Stimulated activated CD8-positive, alpha-beta memory T cell treated with anti-CD3 and anti-CD28 coated beads, Interleukin-12 subunit alpha, Interleukin-12 subunit beta, amount 100 ng/mL, for 4 hours (primary cell): ENCODE data around the gene FAM111A.

ENCODE experiments used
- DNase-seq: peaks from one replicate; pipeline ENCODE4 v3.0.0-alpha.2; 2020; ENCODE audit warnings: low read depth

Gene FAM111A

GRCh38 chr11:59180168-59180776 is 37.6 kb downstream of the FAM111A start:
- no peak for DNase-seq

DNA sequence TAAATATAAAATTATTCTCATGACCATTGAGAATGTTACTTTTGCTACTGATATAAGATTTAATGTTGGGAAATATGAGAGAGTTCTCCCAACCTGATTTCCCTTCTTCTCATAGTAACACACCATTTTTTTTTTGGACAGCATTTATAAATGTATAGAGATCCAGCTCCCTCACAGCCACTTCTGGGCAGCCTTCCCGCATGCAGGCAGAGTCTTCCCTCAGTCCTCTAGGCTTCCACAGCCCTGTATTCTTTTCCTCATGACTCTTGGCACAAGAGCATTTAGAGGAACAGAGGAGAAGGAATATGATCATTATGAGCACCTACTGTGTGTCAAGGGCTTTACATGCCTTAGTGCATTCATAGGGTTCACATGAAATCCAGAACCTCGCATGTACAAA is 38.3 kb downstream of the FAM111A start:
- no peak for DNase-seq

DNA sequence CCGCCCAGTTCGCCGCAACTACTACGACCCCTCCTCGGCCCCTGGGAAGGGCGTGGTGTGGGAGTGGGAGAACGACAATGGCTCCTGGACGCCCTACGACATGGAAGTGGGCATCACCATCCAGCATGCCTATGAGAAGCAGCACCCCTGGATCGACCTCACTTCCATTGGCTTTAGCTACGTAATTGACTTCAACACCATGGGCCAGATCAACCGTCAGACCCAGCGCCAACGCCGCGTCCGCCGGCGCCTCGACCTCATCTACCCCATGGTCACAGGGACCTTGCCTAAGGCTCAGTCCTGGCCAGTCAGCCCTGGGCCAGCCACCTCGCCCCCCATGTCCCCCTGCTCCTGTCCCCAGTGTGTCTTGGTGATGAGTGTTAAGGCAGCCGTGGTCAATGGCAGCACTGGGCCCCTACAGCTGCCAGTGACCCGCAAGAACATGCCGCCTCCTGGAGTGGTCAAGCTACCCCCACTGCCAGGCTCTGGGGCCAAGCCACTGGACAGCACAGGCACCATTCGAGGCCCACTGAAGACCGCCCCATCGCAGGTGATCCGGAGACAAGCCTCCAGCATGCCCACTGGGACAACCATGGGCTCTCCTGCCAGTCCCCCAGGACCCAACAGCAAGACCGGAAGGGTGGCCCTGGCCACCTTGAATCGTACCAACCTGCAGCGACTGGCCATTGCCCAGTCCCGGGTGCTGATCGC is 39.2 kb downstream of the FAM111A start:
- no peak for DNase-seq

DNA sequence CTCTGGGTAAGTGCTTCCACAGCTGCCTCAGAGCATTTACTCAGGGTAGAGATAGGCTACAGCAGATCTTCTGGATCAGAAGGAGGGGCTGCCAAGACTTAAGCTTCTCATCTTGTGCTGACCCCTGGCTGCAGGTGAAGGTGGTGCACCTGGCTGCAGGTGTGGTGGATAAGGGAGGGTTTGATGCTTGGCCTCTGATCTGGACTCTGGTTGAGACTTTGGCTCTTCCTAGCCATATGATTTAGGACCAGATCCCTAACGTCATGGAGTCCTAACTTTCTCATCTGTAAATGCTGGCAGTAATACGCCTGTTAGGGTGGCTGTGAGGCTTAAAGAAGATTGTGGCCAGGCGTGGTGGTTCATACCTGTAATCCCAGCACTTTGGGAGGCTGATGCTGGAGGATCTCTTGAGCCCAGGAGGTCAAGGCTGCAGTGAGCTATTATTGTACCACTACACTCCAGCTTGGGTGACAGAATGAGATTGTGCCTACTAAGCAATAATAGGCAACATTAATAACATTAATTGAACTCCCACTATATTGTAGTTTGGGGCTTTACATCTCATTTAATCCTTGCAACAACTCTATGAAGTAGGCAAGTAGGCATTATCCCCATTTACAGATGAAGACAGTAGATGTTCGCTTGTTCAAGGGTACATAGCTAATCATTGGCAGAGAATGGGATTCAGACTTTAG is 39.9 kb downstream of the FAM111A start:
- no peak for DNase-seq

DNA sequence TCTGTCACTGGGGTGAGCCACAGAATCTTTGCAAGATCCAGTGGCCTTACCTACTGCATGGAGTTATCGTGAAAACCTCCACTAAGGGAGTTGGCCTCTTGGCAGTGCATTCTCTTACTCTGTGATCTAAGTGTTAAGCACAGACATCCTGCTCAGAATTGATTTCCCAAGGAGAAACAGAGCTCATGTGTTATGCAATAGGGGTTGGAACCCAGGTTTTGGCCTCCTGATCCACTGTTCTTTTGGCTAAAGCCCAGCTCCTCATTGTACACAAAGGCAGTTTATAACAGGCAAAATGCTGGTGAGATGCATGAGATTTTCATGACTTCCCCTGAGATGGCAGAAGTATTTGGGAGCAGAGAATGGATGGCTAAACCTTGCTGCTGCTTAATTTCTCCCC is 41.1 kb downstream of the FAM111A start:
- no peak for DNase-seq

- DNase-seq = no peak
Observed at GRCh38 chr11:59184691-59185339, 42.2 kb downstream of the FAM111A start.

DNA sequence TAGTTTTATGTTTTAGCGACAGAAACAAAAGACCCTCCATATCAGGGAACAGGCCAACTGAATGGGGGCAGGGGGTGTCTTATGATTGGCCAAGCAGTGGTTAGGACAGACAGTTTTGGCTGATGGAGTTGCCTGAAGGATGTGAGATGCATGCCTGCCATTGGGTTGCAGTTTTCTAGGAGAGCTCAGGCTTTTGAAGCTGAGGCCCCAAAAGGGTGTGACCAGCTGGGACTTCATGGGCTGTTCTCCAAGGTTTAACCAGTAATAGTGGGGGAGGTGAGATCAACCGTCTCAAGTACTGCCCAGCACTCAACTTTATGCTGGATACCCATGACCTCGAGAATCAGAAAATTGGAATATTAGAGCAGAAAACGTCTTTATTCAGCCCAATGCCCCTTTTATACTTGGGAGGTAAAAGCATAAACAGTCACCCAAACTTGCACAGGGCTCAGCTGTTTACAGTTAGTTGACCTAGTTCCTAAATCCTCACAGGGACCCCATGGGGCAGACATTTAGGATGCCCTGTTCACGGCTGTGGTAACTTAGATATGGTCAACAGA is 42.8 kb downstream of the FAM111A start:
- DNase-seq = no peak

GRCh38 chr11:59186130-59186594 is 43.5 kb downstream of the FAM111A start:
- DNase-seq = no peak

- no peak for DNase-seq
Observed at GRCh38 chr11:59187035-59187434, 44.4 kb downstream of the FAM111A start.

DNA sequence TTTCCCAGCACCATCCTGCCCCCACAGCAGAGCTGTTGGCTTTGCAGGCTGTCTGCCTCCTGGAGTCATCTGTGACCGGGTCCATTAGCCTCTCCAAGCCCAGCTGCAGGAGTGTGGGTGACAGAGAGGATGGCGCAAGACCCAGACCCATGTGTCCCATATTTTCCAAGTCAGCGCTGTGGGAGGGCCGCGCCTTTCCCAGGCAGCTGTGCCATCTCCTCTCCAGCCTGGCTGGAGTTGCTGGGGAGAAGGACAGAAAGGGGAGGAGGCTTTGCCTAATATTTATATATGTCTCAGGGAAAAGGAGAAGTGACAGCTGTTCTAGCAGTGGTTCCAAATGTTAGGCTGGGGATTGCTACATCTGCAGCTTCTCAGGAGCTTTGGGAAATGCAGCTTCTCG is 44.9 kb downstream of the FAM111A start:
- DNase-seq = no peak

- no peak for DNase-seq
Observed at GRCh38 chr11:59188954-59189353, 46.3 kb downstream of the FAM111A start.

DNA sequence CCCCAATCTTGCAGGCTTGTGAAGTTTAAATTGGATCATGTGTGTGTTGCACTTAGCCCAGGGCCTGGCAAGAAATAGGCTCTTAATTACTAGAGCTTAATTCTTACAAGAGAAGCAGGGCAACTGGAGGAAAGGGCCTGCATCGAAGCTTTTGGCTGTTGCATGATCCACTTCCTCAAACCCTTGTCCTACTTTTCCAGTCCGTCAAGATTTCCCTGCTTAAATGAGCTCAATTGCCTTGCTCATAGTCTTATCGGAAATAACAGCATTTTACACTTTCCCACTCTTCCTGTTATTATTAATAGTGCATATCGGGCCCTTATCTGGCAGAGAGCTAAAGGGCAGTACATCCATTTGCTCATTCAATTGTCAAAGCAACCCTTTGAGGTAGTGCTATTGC is 47.3 kb downstream of the FAM111A start:
- DNase-seq = no peak

GRCh38 chr11:59191095-59191494 is 48.4 kb downstream of the FAM111A start:
- no peak for DNase-seq

DNA sequence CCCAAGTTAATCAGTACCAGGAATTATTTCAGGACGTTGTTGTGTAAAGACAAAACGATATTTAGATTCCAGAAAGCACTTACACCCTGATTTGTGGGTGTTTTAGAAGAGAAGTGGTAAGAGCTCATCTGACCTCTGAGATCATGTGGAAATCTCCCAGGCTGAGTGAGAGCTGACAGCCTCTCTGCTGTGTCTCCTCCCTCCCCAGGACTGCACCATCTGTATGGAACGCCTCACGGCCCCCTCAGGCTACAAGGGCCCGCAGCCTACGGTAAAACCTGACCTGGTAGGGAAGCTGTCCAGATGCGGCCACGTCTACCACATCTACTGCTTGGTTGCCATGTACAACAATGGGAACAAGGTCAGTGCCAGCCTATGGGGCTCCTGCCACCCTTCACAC is 49.2 kb downstream of the FAM111A start:
- DNase-seq = no peak

- no peak for DNase-seq
Observed at GRCh38 chr11:59192446-59193020, 49.9 kb downstream of the FAM111A start.

DNA sequence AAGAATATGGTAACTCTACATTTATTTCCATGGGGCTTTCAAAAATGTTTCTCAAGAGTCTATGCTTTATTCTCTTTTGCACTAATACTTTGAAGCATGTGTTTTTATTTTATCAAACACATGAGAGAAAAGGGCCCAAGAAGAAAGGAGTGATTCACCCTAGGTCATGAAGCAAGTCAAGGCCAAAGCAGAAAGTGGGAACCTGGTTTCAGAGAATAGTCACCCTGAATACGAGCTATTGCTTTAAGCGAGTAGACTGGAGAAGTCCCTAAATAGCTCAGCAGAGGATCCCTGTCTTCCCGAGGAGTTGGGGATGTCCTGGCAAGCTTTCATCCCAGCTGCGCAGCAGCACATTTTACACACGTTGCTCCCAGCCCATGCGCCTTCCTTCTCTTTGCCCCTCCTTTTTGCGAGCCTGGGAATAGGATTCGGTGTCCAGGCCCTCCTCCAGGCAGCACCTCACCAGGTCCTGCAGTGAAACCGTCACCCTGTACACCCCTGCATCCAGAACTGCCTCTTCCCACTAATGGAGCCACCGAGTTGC is 51.0 kb downstream of the FAM111A start:
- DNase-seq = no peak

- no peak for DNase-seq
Observed at GRCh38 chr11:59195586-59195985, 52.9 kb downstream of the FAM111A start.

- no peak for DNase-seq
Observed at GRCh38 chr11:59196777-59197176, 54.1 kb downstream of the FAM111A start.

GRCh38 chr11:59197991-59198390 is 55.3 kb downstream of the FAM111A start:
- DNase-seq = no peak

DNA sequence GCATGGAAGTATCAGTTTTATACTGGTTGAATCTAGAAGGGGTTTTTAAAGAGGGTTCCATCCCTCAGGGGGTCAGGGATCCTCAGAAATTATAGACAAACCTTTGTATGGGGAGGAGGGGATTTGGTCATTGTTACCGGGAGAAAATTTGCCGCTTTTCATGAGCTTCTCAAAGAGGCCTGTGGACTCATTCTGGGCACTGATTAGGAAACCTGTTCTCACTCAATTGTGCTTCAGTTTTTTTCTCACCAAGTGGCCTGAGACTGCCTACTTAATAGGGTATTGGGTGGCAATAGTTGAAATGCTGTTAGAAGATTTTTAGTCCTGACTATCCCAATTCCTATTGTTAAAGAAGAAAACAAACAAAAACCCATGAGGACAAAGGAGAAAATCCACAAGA is 56.1 kb downstream of the FAM111A start:
- DNase-seq = no peak

DNA sequence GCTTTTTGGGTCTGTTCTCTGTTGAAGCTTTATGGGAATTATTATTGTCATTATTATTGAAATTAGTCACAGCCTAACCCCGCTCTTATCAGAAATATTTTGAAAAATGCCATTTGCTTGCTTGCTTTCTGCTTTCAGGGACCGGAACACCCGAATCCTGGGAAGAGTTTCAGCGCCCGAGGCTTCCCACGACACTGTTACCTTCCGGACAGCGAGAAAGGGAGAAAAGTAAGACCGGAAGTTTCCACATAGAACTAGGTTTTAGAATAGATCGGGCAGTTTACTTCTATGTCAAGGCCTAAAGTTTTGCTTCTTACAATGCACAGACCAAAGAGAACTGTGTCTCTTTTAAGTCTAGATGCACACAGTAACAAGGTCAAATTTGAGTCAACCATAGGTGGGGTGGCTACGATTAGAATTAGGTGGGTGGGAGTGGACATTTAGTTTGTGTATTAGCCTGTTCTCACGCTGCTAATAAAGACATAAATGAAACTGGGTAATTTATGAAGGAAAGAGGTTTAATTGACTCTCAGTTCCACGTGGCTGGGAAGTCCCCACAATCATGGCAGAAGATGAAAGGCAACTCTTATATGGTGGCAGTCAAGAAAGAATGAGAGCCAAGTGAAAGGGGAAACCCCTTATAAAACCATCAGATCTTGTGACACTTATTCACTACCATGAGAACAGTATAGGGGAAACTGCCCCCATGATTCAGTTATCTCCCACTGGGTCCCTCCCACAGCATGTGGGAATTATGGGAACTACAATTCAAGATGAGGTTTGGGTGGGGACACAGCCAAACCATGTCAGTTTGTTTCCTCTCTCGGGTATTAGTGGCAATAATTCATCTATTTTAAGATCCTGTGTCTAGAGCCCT is 57.1 kb downstream of the FAM111A start:
- no peak for DNase-seq
